Neural progenitor cell (in vitro differentiated cells): ENCODE data around the gene CSNK1G1.

ENCODE experiments used
- CTCF ChIP-seq: fragments of 200-600 bp; sonication (generic); IDR thresholded peaks from 2 replicates; pipeline ENCODE4 v1.5.1; 2017; ENCODE audit warnings: antibody characterized with exemption, mild to moderate bottlenecking
- EZH2 ChIP-seq: fragments of 200-600 bp; sonication (generic); IDR thresholded peaks from 2 replicates; pipeline ENCODE4 v1.6.1; 2017; ENCODE audit warnings: antibody characterized with exemption, mild to moderate bottlenecking, moderate library complexity

DNA sequence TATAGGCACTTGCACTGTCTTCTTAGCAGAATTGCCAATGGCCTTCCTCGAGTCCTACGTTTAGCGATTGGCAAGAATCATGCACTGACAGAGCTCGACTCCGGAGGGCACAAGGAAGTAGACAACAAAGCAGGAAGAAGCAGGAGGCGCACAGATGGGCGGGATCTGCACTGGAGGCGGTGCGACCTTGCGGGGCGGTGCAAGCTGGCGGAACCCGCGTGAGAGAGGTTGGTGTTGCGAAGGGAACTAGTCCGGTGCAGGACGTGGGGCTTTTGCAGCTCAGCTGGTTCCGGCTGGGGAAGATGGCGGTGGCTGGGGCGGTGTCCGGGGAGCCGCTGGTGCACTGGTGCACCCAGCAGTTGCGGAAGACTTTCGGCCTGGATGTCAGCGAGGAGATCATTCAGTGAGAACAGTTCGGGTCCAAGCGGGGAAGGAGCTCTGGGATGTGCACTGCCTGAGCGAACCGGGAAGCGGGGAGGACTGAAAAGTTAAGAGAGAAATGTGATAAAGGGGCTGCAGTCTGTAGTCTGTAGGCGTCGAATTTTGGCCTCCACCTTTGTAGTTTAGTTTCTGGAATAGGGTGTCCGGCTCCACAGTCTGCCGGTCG, 31.7 kb upstream of the CSNK1G1 start, which contains the start of gene TRIP4:
- TF ChIP-seq CTCF: peak; percentile 7
- TF ChIP-seq EZH2: no peak
